PC-3 (cell line): Measurements from ENCODE around the gene PHKB.

Experiments used
- CTCF ChIP-seq: fragments of 300-600 bp; sonication (generic); conservative IDR thresholded peaks from 2 replicates; pipeline ENCODE4 v1.5.1; 2017; ENCODE audit warnings: antibody characterized with exemption, low read depth, mild to moderate bottlenecking, low read length
- EZH2 ChIP-seq: fragments of 300-600 bp; sonication (generic); IDR thresholded peaks from one replicate; pipeline ENCODE4 v1.6.1; 2017; ENCODE audit warnings: antibody characterized with exemption, mild to moderate bottlenecking, low read length; ENCODE audit not compliant: unreplicated experiment

GRCh38 chr16:47660540-47660939, 199.4 kb downstream of the PHKB start:
- TF ChIP-seq CTCF (no peak), EZH2 (no peak)
